ENCODE results near the gene NUDT1.

NUDT1 gene

DNA sequence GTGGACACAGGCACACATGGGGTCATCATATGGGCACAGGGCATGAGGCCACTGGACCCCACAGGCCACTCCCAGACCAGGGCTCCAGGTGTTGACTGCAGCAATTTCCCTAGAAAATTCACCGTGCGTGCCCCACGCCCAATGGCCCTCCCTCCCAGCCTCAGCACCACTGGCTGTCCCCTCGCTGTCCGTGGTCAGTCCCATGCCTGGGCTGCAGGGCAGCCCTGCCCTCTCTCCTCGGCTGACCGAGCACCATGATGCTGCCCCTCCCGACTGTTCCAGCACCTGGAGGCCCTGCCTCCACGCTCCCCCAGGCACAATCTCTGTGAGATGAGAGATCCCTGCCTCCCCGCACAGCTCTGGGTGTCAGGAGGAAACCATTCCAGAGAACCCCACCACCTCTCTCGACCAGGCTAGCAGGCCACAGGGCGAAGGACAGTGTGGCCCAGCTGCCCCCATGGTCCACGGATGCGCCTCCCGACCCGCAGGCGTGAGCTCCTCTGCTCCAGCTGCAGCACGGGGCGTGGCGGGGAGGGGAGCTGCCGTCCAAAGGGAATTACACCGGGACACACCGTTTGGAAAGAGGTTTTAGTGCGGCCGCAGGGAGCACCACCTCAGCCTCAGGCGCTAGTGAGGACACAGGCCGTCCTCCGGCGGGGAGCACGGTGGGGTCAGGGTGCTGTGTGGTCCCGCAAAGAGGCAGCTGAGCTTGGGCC lies 12.6 kb downstream of the NUDT1 start:
- no peaks in the 10 kb centered on the region for H3K9me3 ChIP-seq (ENCODE audit: control insufficient read depth, insufficient read depth, low read depth, low read length)
- POLR2A ChIA-PET = no interaction called here
- peaks cover 0 to 7% of the 10 kb centered on the region in 2 experiments; a peak in 2 of 3 replicates for H3K36me3 ChIP-seq (ENCODE audit: control insufficient read depth in 2 of 2, insufficient read depth in 1 of 2, low read length in 2 of 2)
- no peak for TF ChIP-seq PRDM6 (tag by site-specific recombination; IDR thresholded peaks at IDR 0.05)
- TF ChIP-seq ZNF560 (tag by site-specific recombination; IDR thresholded peaks at IDR 0.05; ENCODE audit: borderline replicate concordance) = no peak
- no peak for TF ChIP-seq ZBTB48 (tag by site-specific recombination; IDR thresholded peaks at IDR 0.05)
- TF ChIP-seq ZNF426 (tag by site-specific recombination; IDR thresholded peaks at IDR 0.05) = no peak
- no peak for TF ChIP-seq ZNF621 (tag by site-specific recombination; IDR thresholded peaks at IDR 0.05)
- no peak for TF ChIP-seq ZNF629 (tag by site-specific recombination; IDR thresholded peaks at IDR 0.05)
- no peak for TF ChIP-seq ZNF76 (tag by site-specific recombination; IDR thresholded peaks at IDR 0.05; ENCODE audit: borderline replicate concordance, low read depth)
- no peak for TF ChIP-seq REPIN1 (tag by site-specific recombination; IDR thresholded peaks at IDR 0.05; ENCODE audit: low read depth)
- no peak for TF ChIP-seq ZNF416 (tag by site-specific recombination; IDR thresholded peaks at IDR 0.05)
- no peak for TF ChIP-seq ZNF518A (tag by site-specific recombination; conservative IDR thresholded peaks at IDR 0.05; ENCODE audit: low read depth)
- no peak for TF ChIP-seq ZNF510 (tag by site-specific recombination; IDR thresholded peaks at IDR 0.05; ENCODE audit: insufficient replicate concordance)
- TF ChIP-seq MZF1 (tag by site-specific recombination; IDR thresholded peaks at IDR 0.05; ENCODE audit: borderline replicate concordance) = no peak
- no peaks in the 10 kb centered on the region for H3K4me1 ChIP-seq (ENCODE audit: control insufficient read depth, insufficient read depth, low read length)
- CTCF ChIA-PET = interaction anchor here (0.9 kb wide), 1 partner anchor 9 kb away, joined by 4 read pairs; no protein-coding TSS in a partner anchor
- no peak overlapping the region for H3K27ac ChIP-seq (ENCODE audit: extremely low read depth, low read depth, low read length)
- H3K4me3 ChIP-seq (ENCODE audit: low read depth, low read length) = no peak overlapping the region

- TF ChIP-seq ZNF548 (tag by site-specific recombination; IDR thresholded peaks at IDR 0.05) (no peak), EGR2 (tag by site-specific recombination; IDR thresholded peaks at IDR 0.05; ENCODE audit: low read depth) (no peak), ZBTB21 (tag by site-specific recombination; IDR thresholded peaks at IDR 0.05) (no peak), ZNF423 (tag by site-specific recombination; IDR thresholded peaks at IDR 0.05) (no peak), ZNF341 (tag by site-specific recombination; IDR thresholded peaks at IDR 0.05; ENCODE audit: low read depth) (no peak), ZBTB44 (tag by site-specific recombination; IDR thresholded peaks at IDR 0.05) (no peak), ZFP3 (tag by site-specific recombination; IDR thresholded peaks at IDR 0.05; ENCODE audit: low read depth) (no peak)
- TF ChIP-seq, protein P1, sequence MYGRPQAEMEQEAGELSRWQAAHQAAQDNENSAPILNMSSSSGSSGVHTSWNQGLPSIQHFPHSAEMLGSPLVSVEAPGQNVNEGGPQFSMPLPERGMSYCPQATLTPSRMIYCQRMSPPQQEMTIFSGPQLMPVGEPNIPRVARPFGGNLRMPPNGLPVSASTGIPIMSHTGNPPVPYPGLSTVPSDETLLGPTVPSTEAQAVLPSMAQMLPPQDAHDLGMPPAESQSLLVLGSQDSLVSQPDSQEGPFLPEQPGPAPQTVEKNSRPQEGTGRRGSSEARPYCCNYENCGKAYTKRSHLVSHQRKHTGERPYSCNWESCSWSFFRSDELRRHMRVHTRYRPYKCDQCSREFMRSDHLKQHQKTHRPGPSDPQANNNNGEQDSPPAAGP (tag by site-specific recombination; IDR thresholded peaks at IDR 0.05) = no peak
- TF ChIP-seq, protein P2, sequence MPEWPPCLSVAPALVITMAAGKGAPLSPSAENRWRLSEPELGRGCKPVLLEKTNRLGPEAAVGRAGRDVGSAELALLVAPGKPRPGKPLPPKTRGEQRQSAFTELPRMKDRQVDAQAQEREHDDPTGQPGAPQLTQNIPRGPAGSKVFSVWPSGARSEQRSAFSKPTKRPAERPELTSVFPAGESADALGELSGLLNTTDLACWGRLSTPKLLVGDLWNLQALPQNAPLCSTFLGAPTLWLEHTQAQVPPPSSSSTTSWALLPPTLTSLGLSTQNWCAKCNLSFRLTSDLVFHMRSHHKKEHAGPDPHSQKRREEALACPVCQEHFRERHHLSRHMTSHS (tag by site-specific recombination; IDR thresholded peaks at IDR 0.05) = no peak
- Histone ChIP-seq H3K9me3 (ENCODE audit: control insufficient read depth, insufficient read depth, low read depth, low read length) (no peaks in the 10 kb centered on the region), H3K36me3 (ENCODE audit: control insufficient read depth in 2 of 2, insufficient read depth in 1 of 2, low read length in 2 of 2) (peaks cover 0 to 3% of the 10 kb centered on the region in 2 experiments; a peak in 2 of 3 replicates), H3K27ac (ENCODE audit: extremely low read depth, low read depth, low read length) (no peak overlapping the region), H3K4me3 (ENCODE audit: low read depth, low read length) (no peak overlapping the region), H3K4me1 (ENCODE audit: control insufficient read depth, insufficient read depth, low read length) (no peaks in the 10 kb centered on the region)
- CTCF ChIA-PET = no interaction called here
- POLR2A ChIA-PET = no interaction called here
Measured at GRCh38 chr7:2255145-2256139, 13.4 kb downstream of the NUDT1 start.

All from HEK293 (cell line).